Islet of Langerhans (tissue), 1 donor: ENCODE measurements around the gene PGBD5.

Experiments
- FAIRE-seq: peaks from one replicate; lab custom pipeline; 2011; peaks lifted over from hg19 to GRCh38; lab: Jason Lieb, UNC

The PGBD5 gene

DNA sequence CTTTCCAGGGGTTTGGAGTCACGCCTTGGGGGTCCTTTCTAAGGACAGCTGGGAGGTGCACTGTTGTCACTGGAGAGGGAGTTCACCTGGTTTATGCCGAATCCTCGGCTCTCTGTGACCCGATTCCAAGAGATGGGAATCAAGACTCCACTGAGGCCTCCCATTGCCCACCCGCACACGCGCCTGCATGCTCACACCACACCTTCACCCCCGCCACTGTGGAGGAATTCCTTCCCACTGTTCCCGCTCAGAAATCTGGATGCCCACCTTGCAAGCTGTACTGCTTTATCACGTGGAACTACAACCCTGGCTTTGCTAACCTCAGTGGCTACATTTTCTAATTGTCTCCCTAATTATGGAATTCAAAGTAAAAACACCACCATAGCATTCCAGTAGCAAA lies 29.2 kb downstream of the PGBD5 start:
- FAIRE-seq = no peak

- no peak for FAIRE-seq
Measured at GRCh38 chr1:230395932-230396331, 30.2 kb downstream of the PGBD5 start.

GRCh38 chr1:230394741-230395140 lies 31.4 kb downstream of the PGBD5 start:
- no peak for FAIRE-seq

DNA sequence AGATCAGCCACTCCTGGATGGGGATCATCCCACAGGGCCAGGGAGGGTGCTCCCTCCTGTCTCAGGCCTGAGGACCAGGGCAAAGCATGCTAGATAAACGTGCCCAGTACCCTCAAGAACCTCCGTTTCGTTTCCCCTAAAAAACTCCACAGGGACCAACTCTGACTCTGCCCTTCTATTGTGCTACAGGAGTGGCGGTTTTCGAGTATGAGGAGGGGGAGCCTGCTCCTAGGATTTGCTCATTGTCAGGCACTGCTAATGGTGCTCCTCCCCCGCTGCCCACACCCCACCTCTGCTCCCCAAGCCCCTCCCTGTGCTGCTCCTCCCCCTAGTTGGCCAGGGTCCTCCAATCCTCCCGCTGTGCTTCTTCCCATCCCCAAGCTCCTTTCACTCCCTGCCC lies 32.0 kb downstream of the PGBD5 start:
- FAIRE-seq = no peak

GRCh38 chr1:230393722-230394121 lies 32.4 kb downstream of the PGBD5 start:
- no peak for FAIRE-seq

DNA sequence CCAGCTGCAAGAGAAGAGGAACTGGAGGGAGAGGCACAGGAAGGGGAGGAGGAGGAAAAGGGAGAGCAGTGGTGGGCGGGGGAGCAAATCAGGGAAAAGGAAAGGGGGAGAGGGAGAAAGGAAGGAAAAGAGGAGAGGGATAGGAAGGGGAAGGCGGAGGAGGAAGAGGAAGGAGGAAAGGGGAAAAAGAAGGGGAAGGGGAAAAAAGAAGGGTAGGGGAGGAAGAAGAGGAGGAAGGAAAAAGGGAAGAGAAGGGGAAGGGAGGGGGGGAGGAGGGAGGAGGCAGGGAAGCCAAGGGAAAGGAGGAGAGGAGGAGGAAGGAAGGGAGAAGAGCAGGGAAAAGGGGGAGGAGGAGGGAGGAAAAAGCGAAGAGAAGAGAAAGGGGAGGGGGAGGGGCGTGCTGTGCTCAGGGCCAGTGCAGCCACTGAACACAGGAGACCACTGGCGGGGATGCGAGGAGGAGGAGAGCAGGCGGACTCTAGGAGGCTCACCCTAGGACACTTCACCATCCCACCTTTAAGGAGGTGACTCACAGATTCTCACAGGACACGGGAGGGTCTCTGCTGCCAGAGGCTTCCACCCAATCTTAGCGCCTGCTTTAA lies 33.1 kb downstream of the PGBD5 start:
- no peak for FAIRE-seq

DNA sequence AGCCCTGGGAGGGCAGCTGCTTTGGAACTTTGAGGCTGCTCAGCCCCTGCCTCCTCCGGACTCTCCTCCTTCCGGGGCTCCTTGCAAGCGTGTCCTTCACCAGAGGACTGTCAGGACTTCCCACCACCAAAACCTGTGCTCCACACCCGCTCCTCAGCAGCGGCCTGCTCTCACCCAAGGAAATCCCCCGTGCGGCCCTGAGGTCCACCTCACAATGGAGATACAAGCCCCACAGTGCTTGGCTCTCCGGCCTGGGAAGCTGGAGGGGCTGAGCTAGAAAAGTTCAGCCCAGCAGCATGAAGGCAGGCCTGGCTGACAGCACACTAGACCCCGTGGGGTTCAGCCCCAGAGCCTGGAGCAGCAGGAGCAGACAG lies 33.6 kb downstream of the PGBD5 start:
- FAIRE-seq = no peak

DNA sequence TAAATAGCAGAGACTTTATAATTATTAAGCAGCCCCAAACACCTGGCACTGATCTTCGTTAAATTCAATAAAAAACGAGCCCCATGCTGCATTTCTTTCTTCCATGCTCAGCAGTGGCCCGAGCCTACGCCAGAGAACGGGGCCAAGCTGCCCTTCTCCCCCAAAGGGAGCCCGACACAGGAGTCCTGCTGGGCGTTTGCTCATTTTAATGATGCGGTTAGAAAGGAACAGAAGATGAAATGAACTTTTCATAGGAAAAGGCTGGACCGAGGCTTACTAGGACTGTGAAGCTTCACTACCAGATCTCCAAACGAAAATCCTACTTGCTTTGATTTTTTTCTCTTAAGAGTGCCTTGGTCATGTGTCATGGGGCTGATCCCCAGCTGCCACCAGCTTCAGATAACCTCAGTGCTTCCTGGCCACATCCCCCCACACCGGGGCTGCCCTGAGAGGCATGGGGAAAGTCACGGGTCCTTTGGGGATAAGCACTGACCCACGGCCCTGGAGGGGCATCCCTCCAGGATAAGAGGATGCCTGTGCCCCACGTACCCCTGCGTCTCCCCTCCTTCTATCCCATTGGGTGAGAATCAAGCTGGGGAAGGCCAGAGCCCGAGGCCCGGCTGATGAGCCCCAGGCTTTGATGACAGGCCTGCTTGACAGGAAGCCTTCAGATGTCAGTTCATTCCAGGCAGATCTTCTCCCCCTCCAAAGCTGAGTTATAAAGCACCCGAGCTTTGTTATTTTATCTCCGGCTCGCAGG lies 34.2 kb downstream of the PGBD5 start:
- no peak for FAIRE-seq

DNA sequence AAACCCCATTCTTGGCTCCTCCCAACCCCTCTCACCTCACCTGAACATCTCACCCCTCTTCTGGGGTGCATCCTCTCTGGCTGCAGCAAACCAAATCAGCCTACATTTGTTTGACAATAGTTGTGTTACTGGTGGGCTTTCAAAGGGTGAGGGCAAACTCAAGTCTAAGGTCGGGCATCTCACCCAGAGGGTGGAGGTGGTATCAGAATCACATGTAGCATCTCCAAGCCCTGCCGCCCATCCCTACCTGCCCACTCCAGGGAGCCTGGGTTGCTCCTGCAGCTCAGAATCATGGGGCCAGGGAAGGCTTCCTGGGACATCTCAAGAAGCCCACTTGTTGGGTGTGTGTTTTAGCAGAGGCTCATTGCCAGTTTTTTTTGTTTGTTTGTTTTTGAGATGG lies 35.8 kb downstream of the PGBD5 start:
- no peak for FAIRE-seq

DNA sequence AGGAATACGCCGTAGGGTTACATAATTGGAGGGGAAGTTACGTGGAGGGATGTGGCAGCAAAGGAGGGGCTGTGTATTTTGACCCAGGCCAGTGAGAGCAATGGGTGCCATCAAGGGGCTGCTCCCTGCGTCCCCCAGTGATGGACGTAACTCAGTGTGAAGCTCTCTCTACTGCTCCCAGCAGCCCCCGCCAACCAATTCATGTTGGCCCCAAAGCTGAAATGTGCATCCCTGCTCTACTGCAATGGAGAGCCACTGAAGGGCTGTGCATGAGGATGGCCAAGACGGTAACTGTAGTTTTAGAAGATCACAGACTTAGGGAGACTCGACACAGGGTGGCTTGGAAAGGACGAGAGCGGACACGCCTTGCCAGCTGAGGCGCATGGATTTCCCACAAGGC lies 38.3 kb downstream of the PGBD5 start:
- FAIRE-seq = no peak

- no peak for FAIRE-seq
Measured at GRCh38 chr1:230387296-230387695, 38.8 kb downstream of the PGBD5 start.

- no peak for FAIRE-seq
Measured at GRCh38 chr1:230386637-230387262, 39.4 kb downstream of the PGBD5 start.

GRCh38 chr1:230385930-230386329 lies 40.2 kb downstream of the PGBD5 start:
- FAIRE-seq = no peak

DNA sequence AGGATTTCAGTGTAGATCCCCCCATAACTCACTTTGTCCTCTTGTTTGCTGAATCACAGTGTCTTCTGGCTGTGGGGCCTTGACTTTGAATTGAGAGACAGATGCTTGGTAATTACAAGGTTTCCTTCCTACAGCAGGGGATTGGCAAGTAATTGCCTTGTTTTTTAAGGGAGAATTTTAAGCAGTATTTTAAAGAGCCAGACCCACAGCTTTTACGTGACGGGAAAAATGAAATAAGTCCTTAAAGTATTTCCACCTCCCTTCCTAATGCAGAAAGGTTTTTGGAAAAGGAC lies 41.0 kb downstream of the PGBD5 start:
- no peak for FAIRE-seq

DNA sequence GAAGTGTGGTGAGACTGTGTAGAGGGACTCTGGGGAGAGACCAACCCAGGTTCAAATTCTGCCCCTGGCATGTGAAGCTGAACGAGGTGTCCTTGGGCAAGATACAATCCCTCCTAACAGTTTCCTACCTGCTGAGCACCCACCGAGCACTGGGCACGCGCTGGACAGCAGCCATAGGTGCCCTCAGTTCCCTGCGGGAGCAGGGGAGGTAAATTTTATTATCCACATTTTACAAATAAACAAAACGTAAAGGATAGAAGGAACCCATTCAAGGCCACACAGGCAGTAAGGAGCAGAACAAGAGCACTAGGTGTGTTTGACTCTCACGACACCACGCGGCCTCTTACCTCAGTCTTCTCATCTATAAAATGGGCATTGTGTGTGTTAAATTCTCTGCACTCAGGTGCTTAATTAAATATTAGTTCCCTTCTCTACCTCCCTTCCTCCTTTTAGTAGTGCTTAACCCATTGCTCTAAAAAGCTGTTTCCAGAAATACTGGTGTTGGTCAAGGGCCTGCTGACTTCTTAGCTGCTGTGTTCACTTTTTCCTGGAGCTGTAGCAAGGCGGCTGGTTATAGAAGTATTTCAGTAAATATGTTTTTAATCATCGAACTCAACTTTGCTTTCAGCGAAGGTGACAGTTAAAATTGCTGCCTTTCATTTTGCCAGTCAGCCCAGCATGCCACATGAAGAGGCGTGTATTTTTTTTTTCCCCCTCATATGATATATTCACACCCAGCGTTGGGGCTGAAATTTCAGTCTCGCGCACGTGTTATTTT lies 41.6 kb downstream of the PGBD5 start:
- no peak for FAIRE-seq

DNA sequence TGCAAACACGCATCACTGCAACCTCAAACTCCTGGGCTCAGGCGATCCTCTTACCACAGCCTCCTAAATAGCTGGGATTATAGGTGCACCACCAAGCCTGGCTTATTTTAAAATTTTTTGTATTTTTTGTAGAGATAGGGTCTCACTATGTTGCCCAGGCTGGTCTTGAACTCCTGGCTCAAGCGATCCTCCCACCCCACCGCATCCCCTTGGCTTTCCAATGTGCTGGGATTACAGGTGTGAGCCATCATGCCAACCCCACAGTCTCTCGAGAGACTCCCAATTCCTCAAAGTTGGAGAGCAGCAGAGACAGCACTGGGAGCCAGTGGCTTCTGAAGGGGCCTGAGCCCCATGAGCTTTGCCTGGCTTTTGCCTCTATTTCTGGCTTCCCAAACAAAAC lies 42.7 kb downstream of the PGBD5 start:
- no peak for FAIRE-seq

- no peak for FAIRE-seq
Measured at GRCh38 chr1:230382001-230382491, 44.1 kb downstream of the PGBD5 start.

DNA sequence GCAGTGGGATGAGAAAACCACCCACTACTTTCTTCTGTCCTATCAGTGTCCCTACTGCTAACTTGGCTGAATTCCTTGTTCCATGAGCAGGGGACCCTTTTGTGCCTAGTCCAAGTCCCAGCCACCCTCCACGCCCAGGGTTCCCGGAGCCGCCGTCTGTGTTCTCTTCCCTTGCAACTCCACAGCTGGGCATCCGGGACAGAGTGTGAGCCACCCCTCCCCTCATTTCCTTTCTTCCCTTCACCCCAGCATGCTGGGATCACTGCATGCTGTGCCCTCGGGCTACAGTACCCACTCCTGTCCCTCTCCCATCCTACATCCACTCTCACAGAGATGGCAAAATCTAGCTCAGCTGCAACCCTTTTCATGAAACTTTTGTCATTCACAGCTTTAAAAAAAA lies 44.5 kb downstream of the PGBD5 start:
- no peak for FAIRE-seq

- no peak for FAIRE-seq
Measured at GRCh38 chr1:230381049-230381467, 45.1 kb downstream of the PGBD5 start.

DNA sequence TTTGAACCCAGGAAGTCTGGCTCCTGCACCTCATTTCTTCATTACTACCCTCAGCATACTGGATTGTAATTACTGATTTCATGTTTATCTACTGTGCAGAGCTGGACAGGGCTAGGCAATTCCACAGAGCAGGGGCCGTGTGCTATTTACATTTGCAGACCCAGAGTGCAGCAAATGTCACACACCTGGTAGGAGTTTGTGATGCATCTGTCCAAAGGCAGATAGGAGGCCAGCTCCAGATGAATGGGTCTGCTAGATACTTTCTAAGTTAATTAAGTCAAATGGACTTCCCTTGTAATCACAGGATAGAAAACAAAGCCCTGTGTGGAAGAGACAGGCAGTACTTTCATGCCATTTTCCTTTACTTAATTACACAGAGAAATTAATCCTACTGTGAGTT lies 46.2 kb downstream of the PGBD5 start:
- no peak for FAIRE-seq

- no peak for FAIRE-seq
Measured at GRCh38 chr1:230379462-230379861, 46.7 kb downstream of the PGBD5 start.

GRCh38 chr1:230377851-230378250 lies 48.3 kb downstream of the PGBD5 start:
- FAIRE-seq = no peak

DNA sequence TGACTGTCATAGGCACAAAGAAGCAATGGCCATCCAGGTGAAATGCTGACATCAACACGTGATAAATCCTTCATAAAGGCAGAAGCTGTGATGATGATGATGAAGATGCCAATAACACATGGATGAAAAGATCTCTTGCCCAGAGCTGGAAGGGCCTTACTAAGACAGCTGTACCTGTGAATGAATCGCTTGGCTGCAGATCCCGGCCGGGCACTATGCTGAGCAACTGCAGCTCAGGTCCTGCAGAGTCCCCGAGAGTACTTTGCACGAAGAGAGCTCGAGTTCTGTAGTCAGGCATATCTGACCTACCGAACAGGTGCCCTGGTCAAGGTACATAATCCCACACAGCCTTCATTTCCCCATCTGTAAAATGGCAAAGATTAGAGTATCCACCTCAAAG lies 48.8 kb downstream of the PGBD5 start:
- no peak for FAIRE-seq
